GM12864 (cell line): ENCODE measurements around the gene MCM9.

Experiments used
- DNase-seq: peaks from one replicate; pipeline ENCODE4 v3.0.0-alpha.2; 2011; ENCODE audit warnings: low read depth
- H3K4me3 ChIP-seq: 2 replicates; pipeline ENCODE4 v1.5.1; 2011; ENCODE audit warnings: mild to moderate bottlenecking, low read depth, low read length, control low read depth
- TF ChIP-seq, protein P1 (sequence below): IDR thresholded peaks from 2 replicates; pipeline ENCODE4 v1.5.1; 2011; ENCODE audit warnings: low read depth, mild to moderate bottlenecking, moderate library complexity, low read length, control low read depth, inconsistent platforms; ENCODE audit errors: missing control alignments

Gene MCM9

DNA sequence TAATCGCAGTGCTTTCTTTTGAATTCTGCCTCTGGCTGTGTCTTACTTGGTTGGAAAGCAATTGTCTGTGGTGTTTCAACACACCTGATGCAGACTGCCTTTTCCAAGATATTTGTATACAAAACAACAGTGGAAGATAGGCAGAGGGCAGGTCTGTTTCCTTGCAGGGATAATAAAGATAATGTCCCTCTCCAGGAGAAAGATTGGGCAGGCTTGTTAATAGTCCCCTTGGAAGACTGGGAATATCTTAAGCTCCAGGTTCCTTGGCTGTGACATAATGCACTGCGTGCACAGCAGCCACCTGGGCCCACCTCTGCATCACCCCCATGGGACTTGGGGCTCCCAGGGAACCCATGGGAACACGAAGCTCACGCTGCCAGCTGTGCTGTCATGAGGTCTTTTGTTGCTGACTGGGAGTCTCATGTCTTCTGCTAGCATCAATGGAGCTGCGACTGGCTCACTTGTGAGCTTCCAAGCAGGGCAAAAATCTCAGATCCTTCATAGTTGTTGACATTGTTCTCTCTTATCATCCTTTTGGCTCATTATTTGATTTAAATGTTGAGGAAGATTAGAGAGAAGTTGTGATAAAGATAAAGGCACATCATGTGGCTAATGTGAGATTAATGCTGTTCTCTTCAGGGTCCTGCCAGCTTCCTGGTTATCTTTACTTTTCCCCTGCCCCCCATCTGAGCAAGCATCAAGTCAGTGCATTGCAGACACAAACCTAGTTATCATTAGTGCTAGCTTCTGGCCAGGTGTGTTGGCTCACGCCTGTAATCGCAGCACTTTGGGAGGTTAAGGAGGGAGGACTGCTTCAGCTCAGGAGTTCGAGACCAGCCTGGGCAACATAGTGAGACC, 148.1 kb downstream of the MCM9 start:
- H3K4me3 ChIP-seq, result no peak overlapping the region
- no peak for DNase-seq
- TF ChIP-seq, protein P1, sequence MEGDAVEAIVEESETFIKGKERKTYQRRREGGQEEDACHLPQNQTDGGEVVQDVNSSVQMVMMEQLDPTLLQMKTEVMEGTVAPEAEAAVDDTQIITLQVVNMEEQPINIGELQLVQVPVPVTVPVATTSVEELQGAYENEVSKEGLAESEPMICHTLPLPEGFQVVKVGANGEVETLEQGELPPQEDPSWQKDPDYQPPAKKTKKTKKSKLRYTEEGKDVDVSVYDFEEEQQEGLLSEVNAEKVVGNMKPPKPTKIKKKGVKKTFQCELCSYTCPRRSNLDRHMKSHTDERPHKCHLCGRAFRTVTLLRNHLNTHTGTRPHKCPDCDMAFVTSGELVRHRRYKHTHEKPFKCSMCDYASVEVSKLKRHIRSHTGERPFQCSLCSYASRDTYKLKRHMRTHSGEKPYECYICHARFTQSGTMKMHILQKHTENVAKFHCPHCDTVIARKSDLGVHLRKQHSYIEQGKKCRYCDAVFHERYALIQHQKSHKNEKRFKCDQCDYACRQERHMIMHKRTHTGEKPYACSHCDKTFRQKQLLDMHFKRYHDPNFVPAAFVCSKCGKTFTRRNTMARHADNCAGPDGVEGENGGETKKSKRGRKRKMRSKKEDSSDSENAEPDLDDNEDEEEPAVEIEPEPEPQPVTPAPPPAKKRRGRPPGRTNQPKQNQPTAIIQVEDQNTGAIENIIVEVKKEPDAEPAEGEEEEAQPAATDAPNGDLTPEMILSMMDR, result no peak

DNA sequence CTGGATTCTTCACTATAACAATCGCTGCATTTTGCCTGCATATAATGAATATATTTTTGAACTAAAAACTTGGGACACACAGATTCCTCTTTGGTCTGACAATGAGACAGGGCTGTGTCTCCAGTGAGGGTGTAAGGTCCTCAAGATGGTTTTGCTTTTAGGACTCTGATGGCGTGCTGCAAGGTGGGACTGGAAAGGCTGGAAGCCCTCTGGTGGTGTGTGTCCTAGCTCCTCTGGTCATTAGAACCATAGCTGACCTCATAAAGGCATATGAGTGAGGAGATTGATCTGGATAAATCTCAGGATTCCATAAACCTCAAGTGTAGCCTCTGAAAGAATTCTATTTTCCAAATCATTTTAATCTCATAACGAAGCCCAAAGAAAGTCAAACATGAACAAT, 149.4 kb downstream of the MCM9 start:
- no peak overlapping the region for H3K4me3 ChIP-seq
- no peak for DNase-seq
- TF ChIP-seq, protein P1, result no peak

DNA sequence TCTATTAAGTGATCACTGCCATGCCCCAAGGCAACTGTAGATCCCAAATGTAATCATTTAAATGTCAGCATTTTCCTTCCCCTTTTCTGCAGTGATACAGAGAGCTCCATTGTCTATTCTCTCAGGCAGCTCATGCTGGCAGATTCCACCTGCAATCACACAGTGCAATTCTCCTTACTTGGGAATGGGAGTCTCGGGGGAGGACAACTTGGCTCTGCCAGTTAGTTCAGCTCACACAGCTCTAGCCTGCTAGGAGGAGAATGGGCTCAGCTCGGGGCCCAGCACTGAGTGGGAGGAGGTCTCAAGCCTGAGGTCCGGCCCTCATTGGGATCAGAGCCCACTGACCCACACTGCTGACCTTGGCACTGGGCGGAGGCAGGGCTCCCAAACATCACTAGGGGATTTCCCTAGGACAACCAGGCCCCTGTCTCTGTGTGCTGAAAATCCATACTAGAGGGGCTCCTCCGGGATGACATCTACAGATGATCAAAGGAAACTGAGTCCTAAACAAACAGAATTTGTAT, 150.3 kb downstream of the MCM9 start:
- H3K4me3 ChIP-seq, result no peak overlapping the region
- TF ChIP-seq, protein P1, result no peak
- DNase-seq, result no peak

DNA sequence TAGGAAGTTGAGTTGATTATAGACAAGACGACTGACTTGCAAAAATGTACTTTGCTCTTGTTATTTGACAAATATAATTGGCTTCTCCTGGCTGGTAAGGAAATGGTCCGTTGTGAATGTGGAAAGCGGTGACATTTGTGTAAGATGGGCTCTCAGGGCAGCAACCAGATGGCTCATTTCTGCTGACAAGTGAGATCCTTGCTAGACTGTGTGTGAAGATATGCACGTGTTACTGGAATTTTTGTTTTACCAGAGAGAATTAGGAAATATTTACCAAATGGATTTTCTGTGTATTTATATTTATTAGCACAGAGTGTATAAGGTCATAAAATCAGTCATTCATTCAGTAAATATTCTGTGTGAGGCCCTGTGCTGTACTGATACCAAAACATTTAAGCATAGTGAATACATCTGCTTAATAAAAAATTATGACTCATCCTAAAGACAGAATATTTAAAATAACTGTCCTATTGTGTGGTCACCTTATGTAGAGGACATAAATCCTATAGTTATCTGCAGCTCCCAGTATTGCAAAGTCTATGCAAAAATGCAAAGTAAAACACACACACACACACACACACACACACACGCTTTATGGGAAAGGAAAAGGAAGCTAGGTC, 150.9 kb downstream of the MCM9 start:
- no peak overlapping the region for H3K4me3 ChIP-seq
- TF ChIP-seq, protein P1, result no peak
- DNase-seq, result no peak

DNA sequence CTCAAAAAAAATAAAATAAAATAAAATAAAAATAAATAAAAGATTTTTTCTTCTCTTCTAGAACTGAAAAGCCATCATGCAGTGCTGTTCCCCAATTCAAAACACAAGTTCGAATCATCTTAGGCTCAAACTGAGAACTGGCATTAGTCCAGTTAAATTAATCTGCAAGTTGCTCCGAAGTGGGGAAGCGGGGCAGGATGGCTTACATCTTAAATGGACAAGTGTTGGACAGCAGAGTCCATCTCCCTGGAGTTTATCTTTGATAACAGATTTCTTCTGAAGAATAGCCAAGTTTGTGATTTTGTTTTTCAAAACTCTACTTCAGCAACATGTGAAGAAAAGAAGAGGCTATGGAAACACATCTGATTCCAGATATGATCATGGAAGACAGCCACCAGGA, 152.3 kb downstream of the MCM9 start:
- no peak for DNase-seq
- H3K4me3 ChIP-seq, result no peak overlapping the region
- TF ChIP-seq, protein P1, result no peak

DNA sequence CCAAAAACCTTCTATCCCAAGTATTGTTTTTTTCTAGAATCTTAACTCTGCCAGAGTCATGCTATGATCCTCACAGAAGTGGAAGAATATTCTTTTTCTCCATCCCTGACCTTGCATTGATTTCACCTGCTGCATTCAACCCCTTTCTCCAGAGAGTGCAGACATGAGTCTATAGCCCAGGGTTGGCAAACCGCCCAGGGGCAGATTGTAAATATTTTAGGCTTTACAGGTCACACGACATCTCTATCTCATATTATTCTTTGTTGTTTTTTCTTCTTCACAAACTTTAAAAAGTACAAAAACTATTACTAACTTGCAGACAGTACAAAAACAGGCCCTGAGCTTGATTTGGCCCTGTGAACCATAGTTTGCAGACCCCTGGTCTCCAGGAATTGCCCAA, 153.1 kb downstream of the MCM9 start:
- TF ChIP-seq, protein P1, result no peak
- no peak overlapping the region for H3K4me3 ChIP-seq
- no peak for DNase-seq
